Posterior cingulate gyrus (tissue), 11 donors: ENCODE measurements around the gene RNF38.
"Not testable (repeated sequence)": the region's sequence is repeated elsewhere in the genome, so short reads cannot be mapped to it uniquely, and the experiment has no call there.

Experiments used
- DNase-seq, 10 donors: peaks; one replicate each; pipeline versions ENCODE4 v3.0.0 to v3.0.0-alpha.2; 2020 to 2021; ENCODE audit warnings: mixed read lengths in 3 of 10
- intact Hi-C: fragments of 100-400 bp; cut with DNase I; formaldehyde crosslinking; loops from one replicate; pipeline ENCODE4 v1.15.1; 2023

RNF38 gene

DNA sequence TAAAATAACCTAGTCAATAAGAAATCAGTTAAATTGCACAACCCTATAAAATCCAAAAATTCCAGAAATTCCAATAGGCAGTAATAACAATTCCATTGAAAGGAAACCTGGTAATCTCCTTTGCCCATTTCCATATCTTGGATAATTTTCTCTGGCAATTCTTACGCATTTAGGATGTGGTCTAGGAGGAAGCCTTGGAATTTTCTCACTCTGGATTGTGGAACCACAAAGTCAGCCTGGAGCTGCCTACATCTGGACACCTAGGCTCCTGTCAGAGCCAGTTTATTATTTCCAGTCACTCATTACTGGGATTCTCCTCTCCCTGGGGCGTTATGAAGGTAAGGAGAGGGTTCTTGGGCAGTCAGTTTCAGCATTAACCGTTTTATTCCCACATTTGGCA lies 101.5 kb downstream of the RNF38 start:
- DNase-seq: no peak
- intact Hi-C loops: no loop called here

DNA sequence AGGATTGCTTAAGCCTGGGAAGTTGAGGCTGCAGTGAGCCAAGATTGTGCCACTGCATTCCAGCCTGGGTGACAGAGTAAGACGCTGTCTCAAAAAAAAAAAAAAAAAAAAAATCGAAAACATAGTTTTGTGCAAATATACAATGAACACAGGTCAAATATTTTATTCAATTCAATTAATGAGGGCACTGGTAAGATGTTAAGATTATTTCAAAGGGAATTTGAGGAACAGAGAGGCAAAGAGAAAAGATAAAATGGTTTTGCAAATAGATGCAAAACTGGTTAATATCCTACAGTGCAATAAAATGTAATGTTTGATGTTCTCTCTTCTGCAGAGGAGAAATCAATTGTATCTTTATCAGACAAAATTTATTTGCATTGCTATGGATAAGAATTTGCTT lies 102.3 kb downstream of the RNF38 start:
- intact Hi-C loops: no loop called here

DNA sequence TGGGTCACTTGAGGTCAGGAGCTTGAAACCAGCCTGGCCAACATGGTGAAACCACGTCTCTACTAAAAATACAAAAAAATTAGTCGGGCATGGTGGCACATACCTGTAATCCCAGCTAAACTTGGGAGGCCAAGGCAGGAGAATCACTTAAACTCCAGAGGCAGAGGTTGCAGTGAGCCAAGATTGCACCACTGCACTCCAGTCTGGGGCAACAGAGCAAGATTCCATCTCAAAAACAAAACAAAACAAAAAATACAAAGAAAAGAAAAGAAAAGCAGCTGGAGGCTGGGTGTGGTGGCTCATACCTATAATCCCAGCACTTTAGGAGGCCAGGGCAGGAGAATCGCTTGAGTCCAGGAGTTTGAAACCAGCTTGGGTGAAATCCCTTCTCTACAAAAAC lies 105.1 kb downstream of the RNF38 start:
- intact Hi-C loops: not testable (repeated sequence)

More for the DNA sequence above, 102.3 kb downstream of the RNF38 start:
- DNase-seq: no peak

DNA sequence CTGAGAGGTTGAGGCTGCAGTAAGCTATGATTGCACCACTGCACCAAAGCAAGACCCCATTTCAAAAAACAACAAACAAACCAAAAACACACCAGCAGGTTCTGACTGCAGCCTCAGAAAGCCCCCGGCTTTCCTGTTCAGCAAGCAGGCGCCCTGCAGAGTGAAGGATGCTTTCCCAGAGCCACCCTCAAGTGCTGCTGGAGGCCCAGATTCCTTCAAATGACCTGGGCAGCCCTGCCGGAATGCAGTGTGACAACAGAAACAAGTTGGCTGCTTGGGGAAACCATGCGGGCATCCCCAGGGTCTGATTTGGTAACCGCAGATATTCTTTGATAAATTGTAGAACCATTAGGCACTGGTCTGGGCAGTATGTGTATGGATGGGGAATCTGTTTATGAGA lies 106.2 kb downstream of the RNF38 start:
- peak in 1 of 10 donors; percentile 37 for DNase-seq
- intact Hi-C loops: no loop called here

More for the DNA sequence above, 105.1 kb downstream of the RNF38 start:
- not testable (repeated sequence) for DNase-seq

DNA sequence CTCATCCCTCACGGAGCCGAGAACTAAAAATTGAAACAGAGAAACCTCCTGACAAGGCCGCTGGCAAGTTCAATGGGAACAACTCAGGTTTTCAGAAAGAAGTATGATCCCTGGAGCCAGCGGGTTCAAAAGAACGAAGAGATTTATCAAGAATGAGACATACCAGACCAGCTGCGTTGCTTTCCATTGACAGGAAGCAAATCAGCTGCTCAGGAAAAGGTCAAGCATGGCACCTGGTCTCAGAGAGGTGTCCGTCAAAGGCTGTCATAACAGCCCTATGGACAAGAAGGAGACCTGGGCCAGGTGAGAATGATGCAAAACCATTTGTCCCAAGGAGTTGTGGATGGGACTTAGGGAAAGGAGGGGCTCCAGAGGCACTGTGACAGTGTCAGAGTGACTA lies 106.9 kb downstream of the RNF38 start:
- DNase-seq: no peak
- intact Hi-C loops: no loop called here

DNA sequence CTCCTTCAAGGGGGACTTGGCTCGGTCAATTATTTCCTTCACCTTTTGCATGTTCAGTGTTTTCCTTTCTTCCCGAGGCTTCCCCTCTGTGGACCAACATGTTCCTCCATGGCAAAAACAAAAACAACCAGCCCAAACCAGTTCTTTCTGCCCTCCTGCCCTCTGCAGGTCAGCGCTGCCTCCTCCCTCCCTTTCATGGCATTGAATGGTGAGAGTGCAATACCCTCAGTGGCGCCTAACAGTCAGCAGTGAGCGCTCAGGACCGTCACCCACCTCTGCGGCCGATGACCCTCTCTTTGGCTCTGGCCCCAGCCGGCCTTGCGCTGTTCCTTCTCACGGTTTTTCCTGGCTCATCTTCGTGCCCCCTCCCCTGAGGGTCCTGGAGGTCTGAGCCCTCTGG lies 107.4 kb downstream of the RNF38 start:
- no peak for DNase-seq

DNA sequence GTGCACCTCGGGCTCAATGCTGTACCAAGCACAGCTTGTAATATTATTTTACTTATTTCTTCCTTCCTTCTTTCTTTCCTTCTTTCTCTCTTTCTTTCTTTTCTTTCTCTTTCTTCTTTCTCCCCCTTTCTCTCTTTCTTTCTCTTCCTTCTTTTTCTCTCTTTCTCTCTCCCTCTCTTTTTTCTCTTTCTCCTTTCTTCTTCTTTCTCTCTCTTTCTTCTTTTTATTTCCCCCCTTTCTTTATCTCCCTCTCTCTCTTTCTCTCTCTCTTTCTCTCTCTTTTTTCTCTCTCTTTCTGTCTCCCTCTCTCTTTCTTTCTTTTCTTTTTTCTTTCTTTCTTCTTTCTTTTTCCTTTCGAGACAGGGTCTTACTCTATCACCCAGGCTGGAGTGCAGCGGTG lies 109.1 kb downstream of the RNF38 start:
- intact Hi-C loops: no loop called here
- no peak for DNase-seq

More for the DNA sequence above, 107.4 kb downstream of the RNF38 start:
- intact Hi-C loops: no loop called here

DNA sequence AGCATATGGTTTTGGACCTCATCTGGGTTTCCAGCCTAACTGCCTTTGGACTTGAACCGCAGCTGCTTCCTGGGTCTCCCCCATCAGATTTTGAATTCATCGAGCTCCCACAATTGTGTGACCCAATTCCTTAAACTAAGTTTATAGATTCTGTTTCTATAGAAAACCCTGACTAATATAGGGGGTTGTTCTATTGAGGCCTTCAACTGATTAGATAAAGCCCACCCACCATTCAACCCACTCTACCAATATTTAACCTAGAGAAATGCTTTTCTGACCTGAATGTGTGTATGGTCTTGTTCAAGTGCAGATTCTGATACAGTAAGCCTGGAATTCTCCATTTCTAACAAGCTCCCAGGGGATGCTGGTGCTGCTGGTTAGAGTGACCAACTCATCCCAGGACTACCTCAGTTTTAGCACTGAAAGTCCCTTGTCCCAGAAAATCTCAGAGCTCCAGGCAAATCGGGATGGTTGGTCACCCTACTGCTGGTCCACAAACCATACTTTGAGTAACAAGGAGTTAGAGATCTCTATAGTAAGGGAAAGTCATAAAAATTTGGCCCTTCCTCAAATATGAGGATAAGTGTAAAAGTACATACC lies 110.1 kb downstream of the RNF38 start:
- intact Hi-C loops: no loop called here
- DNase-seq: no peak

DNA sequence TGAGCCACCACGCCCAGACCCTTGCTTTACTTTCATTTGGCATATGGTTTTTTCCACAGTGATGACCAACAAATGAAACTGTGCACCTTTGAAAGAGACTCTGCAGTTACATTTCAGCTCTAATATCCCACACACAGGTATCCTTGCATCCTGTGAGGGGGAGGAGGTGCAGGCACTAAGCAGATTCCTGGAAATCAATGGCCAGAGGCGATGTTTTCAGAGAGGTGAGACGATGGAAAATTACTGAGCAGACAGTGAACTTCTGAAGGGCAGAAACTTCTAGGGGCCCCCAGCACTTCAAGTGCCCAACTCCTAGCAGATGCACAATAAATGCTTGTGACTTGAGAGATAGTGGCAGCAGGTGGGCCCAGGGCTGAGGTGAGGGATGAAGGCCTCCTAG lies 112.0 kb downstream of the RNF38 start:
- intact Hi-C loops: no loop called here
- no peak for DNase-seq
